Fibroblast of villous mesenchyme (primary cell): ENCODE results near the gene ANKRD31. TPM values are rescaled to one million over a fixed set of nuclear protein-coding genes. Genes with fewer than 3 reads are reported as not detected.
"Not testable (repeated sequence)": the region's sequence is repeated elsewhere in the genome, so short reads cannot be mapped to it uniquely, and the experiment has no call there.

Experiments used
- DNase-seq: peaks from one replicate; pipeline ENCODE4 v3.0.0-alpha.2; 2010; ENCODE audit warnings: low read depth
- H3K4me3 ChIP-seq: 2 replicates; pipeline ENCODE4 v1.5.1; 2011; ENCODE audit warnings: low read depth, mild to moderate bottlenecking, low read length
- CTCF ChIP-seq: IDR thresholded peaks from 2 replicates; pipeline ENCODE4 v1.5.1; 2012; ENCODE audit warnings: low read depth, mild to moderate bottlenecking, low read length; ENCODE audit not compliant: insufficient read depth
- total RNA-seq: library from RNA; depleted of rRNA; stranded (reverse); fragments of >200 nt; gene quantifications from 2 replicates; pipeline ENCODE4 v1.2.3, GENCODE V29; 2012

ANKRD31 gene
- total RNA-seq, 1 donor = under 0.01 TPM

GRCh38 chr5:75235711-75236110, 967 bp downstream of the ANKRD31 start:
- no peak for TF ChIP-seq CTCF
- no peak overlapping the region for H3K4me3 ChIP-seq

GRCh38 chr5:75234251-75234650, 2.4 kb downstream of the ANKRD31 start:
- no peak for DNase-seq
- no peak for TF ChIP-seq CTCF
- H3K4me3 ChIP-seq = no peak overlapping the region

More at GRCh38 chr5:75235711-75236110, 967 bp downstream of the ANKRD31 start:
- DNase-seq = no peak

GRCh38 chr5:75226916-75227315, 9.8 kb downstream of the ANKRD31 start:
- no peak for TF ChIP-seq CTCF
- H3K4me3 ChIP-seq = no peak overlapping the region
- DNase-seq = no peak

GRCh38 chr5:75225506-75225905, 11.2 kb downstream of the ANKRD31 start:
- DNase-seq = no peak
- no peak overlapping the region for H3K4me3 ChIP-seq
- no peak for TF ChIP-seq CTCF

GRCh38 chr5:75220787-75221186, 15.9 kb downstream of the ANKRD31 start:
- DNase-seq, H3K4me3 ChIP-seq: not testable (repeated sequence)

- no peak for TF ChIP-seq CTCF
- DNase-seq = no peak
- H3K4me3 ChIP-seq = no peak overlapping the region
Observed at GRCh38 chr5:75214928-75215327, 21.8 kb downstream of the ANKRD31 start.

GRCh38 chr5:75214409-75214808, 22.3 kb downstream of the ANKRD31 start:
- no peak overlapping the region for H3K4me3 ChIP-seq
- no peak for DNase-seq
- no peak for TF ChIP-seq CTCF

GRCh38 chr5:75203604-75204003, 33.1 kb downstream of the ANKRD31 start:
- H3K4me3 ChIP-seq = no peak overlapping the region
- no peak for DNase-seq
- no peak for TF ChIP-seq CTCF
